SK-N-SH (cell line): ENCODE results near the gene EPHA10. TPM values are rescaled to one million over a fixed set of nuclear protein-coding genes. Genes with fewer than 3 reads are reported as not detected.
"Not testable (repeated sequence)": the region's sequence is repeated elsewhere in the genome, so short reads cannot be mapped to it uniquely, and the experiment has no call there.

Experiments
- CTCF ChIA-PET: fragments of 300-600, 350-600 bp; formaldehyde crosslinking; extraction: SDS; loops from one replicate; lab custom pipeline; 2021; lab: Yijun Ruan, JAX
- POLR2A ChIA-PET: fragments of 350-600 bp; sonication (Branson Sonifier 250); formaldehyde crosslinking; extraction: SDS; loops from one replicate; lab custom pipeline; 2020; ENCODE audit warnings: antibody characterized with exemption, inconsistent platforms; lab: Yijun Ruan, JAX
- DNase-seq: peaks from one replicate; pipeline ENCODE4 v3.0.0; 2012
- H2AFZ ChIP-seq: fragments of 200-600 bp; sonication (generic); 2 replicates; pipeline ENCODE4 v1.8.1; 2016; ENCODE audit warnings: antibody characterized with exemption, mild to moderate bottlenecking, low read depth
- H3F3A ChIP-seq: fragments of 200-600 bp; sonication (generic); replicated peaks from 2 replicates; pipeline ENCODE3; 2016; ENCODE audit warnings: antibody characterized with exemption, mild to moderate bottlenecking; ENCODE audit not compliant: insufficient read depth
- H3K27ac ChIP-seq, 2 experiments: fragments of 200-500 bp in 1 of 2; fragments of 200-600 bp in 1 of 2; sonication (Bioruptor generic) in 1 of 2; sonication (generic), shearing (Covaris generic) in 1 of 2; 2 replicates each; pipeline versions ENCODE4 v1.5.1 to v1.6.1; 2014 to 2016; ENCODE audit warnings: low read depth in 2 of 2, inconsistent platforms in 1 of 2, low read length in 1 of 2, mild to moderate bottlenecking in 1 of 2, mixed read lengths in 1 of 2
- H3K27me3 ChIP-seq: fragments of 200-600 bp; sonication (generic), shearing (Covaris generic); 2 replicates; pipeline ENCODE4 v1.6.1; 2016; ENCODE audit warnings: mixed run types; ENCODE audit not compliant: insufficient read depth
- H3K36me3 ChIP-seq, 2 experiments: fragments of 200-500 bp in 1 of 2; fragments of 200-600 bp in 1 of 2; sonication (Bioruptor generic) in 1 of 2; sonication (generic) in 1 of 2; replicated peaks in 1 of 2; 2 replicates each; pipeline versions ENCODE3 to v1.5.1; 2014 to 2016; ENCODE audit warnings: low read length in 1 of 2, mild to moderate bottlenecking in 1 of 2; ENCODE audit not compliant: insufficient read depth in 2 of 2, control insufficient read depth in 1 of 2
- H3K4me1 ChIP-seq, 2 experiments: fragments of 200-500 bp in 1 of 2; fragments of 200-600 bp in 1 of 2; sonication (Bioruptor generic) in 1 of 2; sonication (generic), shearing (Covaris generic) in 1 of 2; 2 replicates each; pipeline versions ENCODE4 v1.5.1 to v1.6.1; 2014 to 2016; ENCODE audit warnings: low read depth in 1 of 2, low read length in 1 of 2, mixed run types in 1 of 2; ENCODE audit not compliant: insufficient read depth in 2 of 2, control insufficient read depth in 1 of 2
- H3K4me2 ChIP-seq: fragments of 200-600 bp; sonication (generic), shearing (Covaris generic); 2 replicates; pipeline ENCODE4 v1.6.1; 2017; ENCODE audit warnings: mixed run types
- H3K4me3 ChIP-seq, 2 experiments: fragments of 200-500 bp in 1 of 2; fragments of 200-600 bp in 1 of 2; sonication (Bioruptor generic) in 1 of 2; sonication (generic), shearing (Covaris generic) in 1 of 2; 2 replicates each; pipeline versions ENCODE4 v1.5.1 to v1.8.1; 2014 to 2016; ENCODE audit warnings: low read depth in 2 of 2, inconsistent platforms in 1 of 2, low read length in 1 of 2, mild to moderate bottlenecking in 1 of 2, mixed read lengths in 1 of 2, moderate library complexity in 1 of 2
- H3K79me2 ChIP-seq: fragments of 200-600 bp; sonication (generic); 2 replicates; pipeline ENCODE4 v1.8.1; 2017; ENCODE audit warnings: mild to moderate bottlenecking; ENCODE audit not compliant: insufficient read depth
- H3K9ac ChIP-seq: fragments of 200-600 bp; sonication (generic); 2 replicates; pipeline ENCODE4 v1.6.1; 2017; ENCODE audit warnings: mixed run types
- H3K9me2 ChIP-seq: fragments of 200-600 bp; sonication (generic); 2 replicates; pipeline ENCODE4 v1.6.1; 2017; ENCODE audit warnings: mixed run types
- H3K9me3 ChIP-seq: fragments of 200-600 bp; sonication (generic); 2 replicates; pipeline ENCODE4 v1.6.1; 2017; ENCODE audit warnings: mixed run types, mild to moderate bottlenecking, moderate library complexity
- H4K20me1 ChIP-seq: fragments of 200-600 bp; sonication (generic); 2 replicates; pipeline ENCODE4 v1.6.1; 2017; ENCODE audit warnings: mild to moderate bottlenecking, mixed run types; ENCODE audit not compliant: insufficient read depth
- ELF1 ChIP-seq: IDR thresholded peaks from 2 replicates; pipeline ENCODE4 v1.4.0; 2012
- NRF1 ChIP-seq: IDR thresholded peaks from 2 replicates; pipeline ENCODE4 v1.6.1; 2012; ENCODE audit warnings: low read depth, mild to moderate bottlenecking, low read length
- WGBS: methylation state at CpG from one replicate; pipeline ENCODE4 v1.1.6; 2017; ENCODE audit warnings: low lambda C conversion rate; 5-methylcytosine and 5-hydroxymethylcytosine counted together
- polyA plus RNA-seq, 3 experiments: library from polyadenylated mRNA; depleted of rRNA; stranded (reverse); fragments of >200 nt; gene quantifications; 2 replicates each; pipeline ENCODE4 v1.2.3, GENCODE V29; 2012
- TF ChIP-seq, protein P1 (sequence below): fragments of 200-600 bp; sonication (generic); IDR thresholded peaks from 2 replicates; pipeline ENCODE4 v1.6.1; 2017; ENCODE audit warnings: antibody characterized with exemption, mild to moderate bottlenecking, moderate library complexity

EPHA10 gene
- polyA plus RNA-seq, 1 of the 3 experiments (the other 2 are of a cell fraction): 0.05 TPM

- peaks cover 49% of the 10 kb centered on the region for H3K79me2 ChIP-seq
- H3K9me2 ChIP-seq, H3K4me3 ChIP-seq, POLR2A ChIA-PET, H4K20me1 ChIP-seq, H3K4me2 ChIP-seq, H3K27ac ChIP-seq, H3F3A ChIP-seq, H3K9ac ChIP-seq, H3K27me3 ChIP-seq, H2AFZ ChIP-seq, H3K9me3 ChIP-seq, DNase-seq: not testable (repeated sequence)
- H3K36me3 ChIP-seq: peaks cover 26% of the 10 kb centered on the region in 2 experiments
- 93% methylated on average over 2 of the region's 2 CpGs for WGBS
- CTCF ChIA-PET: interaction anchor here (0.7 to 13.8 kb wide), 3 partner anchors 9 to 103 kb away, joined by 3 to 358 read pairs (median 4); no protein-coding TSS in a partner anchor
- H3K4me1 ChIP-seq: peaks cover 12 to 18% of the 10 kb centered on the region in 2 experiments; a peak in 2 of 4 replicates
Measured at GRCh38 chr1:37687764-37688163, 77.2 kb downstream of the EPHA10 start.

- Histone ChIP-seq H3K4me3 (no peak overlapping the region), H3K4me2 (no peak overlapping the region), H3K4me1 (peaks cover 10 to 12% of the 10 kb centered on the region in 2 experiments; a peak in 2 of 4 replicates), H3K27me3 (no peaks in the 10 kb centered on the region), H3K27ac (no peak overlapping the region), H4K20me1 (no peaks in the 10 kb centered on the region), H3K9ac (no peak overlapping the region), H3F3A (no peaks in the 10 kb centered on the region), H3K79me2 (peaks cover 32% of the 10 kb centered on the region), H2AFZ (no peak overlapping the region), H3K9me3 (no peaks in the 10 kb centered on the region), H3K36me3 (peaks cover 37 to 41% of the 10 kb centered on the region in 2 experiments), H3K9me2 (no peaks in the 10 kb centered on the region)
- no peak for DNase-seq
- WGBS: 98% methylated on average over 3 of the region's 3 CpGs
- CTCF ChIA-PET: interaction anchor here (0.6 to 13.8 kb wide), 5 partner anchors 9 to 198 kb away, joined by 3 to 358 read pairs (median 4); partner anchors contain the start of gene MEAF6
- TF ChIP-seq NRF1: no peak
- no peak for TF ChIP-seq ELF1
- TF ChIP-seq, protein P1, sequence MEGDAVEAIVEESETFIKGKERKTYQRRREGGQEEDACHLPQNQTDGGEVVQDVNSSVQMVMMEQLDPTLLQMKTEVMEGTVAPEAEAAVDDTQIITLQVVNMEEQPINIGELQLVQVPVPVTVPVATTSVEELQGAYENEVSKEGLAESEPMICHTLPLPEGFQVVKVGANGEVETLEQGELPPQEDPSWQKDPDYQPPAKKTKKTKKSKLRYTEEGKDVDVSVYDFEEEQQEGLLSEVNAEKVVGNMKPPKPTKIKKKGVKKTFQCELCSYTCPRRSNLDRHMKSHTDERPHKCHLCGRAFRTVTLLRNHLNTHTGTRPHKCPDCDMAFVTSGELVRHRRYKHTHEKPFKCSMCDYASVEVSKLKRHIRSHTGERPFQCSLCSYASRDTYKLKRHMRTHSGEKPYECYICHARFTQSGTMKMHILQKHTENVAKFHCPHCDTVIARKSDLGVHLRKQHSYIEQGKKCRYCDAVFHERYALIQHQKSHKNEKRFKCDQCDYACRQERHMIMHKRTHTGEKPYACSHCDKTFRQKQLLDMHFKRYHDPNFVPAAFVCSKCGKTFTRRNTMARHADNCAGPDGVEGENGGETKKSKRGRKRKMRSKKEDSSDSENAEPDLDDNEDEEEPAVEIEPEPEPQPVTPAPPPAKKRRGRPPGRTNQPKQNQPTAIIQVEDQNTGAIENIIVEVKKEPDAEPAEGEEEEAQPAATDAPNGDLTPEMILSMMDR: no peak
- POLR2A ChIA-PET: no interaction called here
Measured at GRCh38 chr1:37685722-37686121, 79.2 kb downstream of the EPHA10 start.

GRCh38 chr1:37684182-37684581, 80.7 kb downstream of the EPHA10 start:
- H3K4me3 ChIP-seq, H3K9me3 ChIP-seq, H3F3A ChIP-seq, H3K9me2 ChIP-seq, DNase-seq, H3K9ac ChIP-seq, H2AFZ ChIP-seq, H3K27ac ChIP-seq, H3K4me1 ChIP-seq, H3K4me2 ChIP-seq, H3K27me3 ChIP-seq, POLR2A ChIA-PET, H4K20me1 ChIP-seq: not testable (repeated sequence)
- WGBS: 96% methylated on average over 9 of the region's 9 CpGs
- Histone ChIP-seq H3K79me2 (peaks cover 19% of the 10 kb centered on the region), H3K36me3 (peaks cover 38 to 41% of the 10 kb centered on the region in 2 experiments)
- CTCF ChIA-PET: interaction anchor here (1.2 to 13.8 kb wide), 8 partner anchors 10 to 229 kb away, joined by 3 to 358 read pairs (median 20); partner anchors contain the start of gene MEAF6
